Ovary (tissue), 9 donors: ENCODE measurements around the gene GALNT16. TPM values are rescaled to one million over a fixed set of nuclear protein-coding genes. Genes with fewer than 3 reads are reported as not detected.

Source experiments
- DNase-seq, 5 donors: peaks; one replicate each; pipeline ENCODE4 v3.0.0-alpha.2; 2019 to 2020
- H3K27ac ChIP-seq, 2 donors: fragments of 200-600 bp; one replicate each; pipeline versions ENCODE4 v1.5.1 to v1.8.0; 2019 to 2022
- H3K27me3 ChIP-seq: fragments of 200-600 bp; one replicate; pipeline ENCODE4 v1.8.0; 2022
- H3K36me3 ChIP-seq: fragments of 200-600 bp; sonication (generic); one replicate; pipeline ENCODE4 v1.5.1; 2019
- H3K4me1 ChIP-seq: one replicate; pipeline ENCODE4 v1.8.1; 2013; ENCODE audit warnings: mild to moderate bottlenecking, moderate library complexity; ENCODE audit not compliant: insufficient read depth
- H3K4me3 ChIP-seq: fragments of 200-600 bp; sonication (generic); one replicate; pipeline ENCODE4 v1.5.1; 2017
- H3K9me3 ChIP-seq, 2 donors: fragments of 200-600 bp in 1 of 2; sonication (generic) in 1 of 2; one replicate each; pipeline versions ENCODE4 v1.5.1 to v1.8.1; 2013 to 2019; ENCODE audit warnings: mild to moderate bottlenecking in 1 of 2, moderate library complexity in 1 of 2
- EP300 ChIP-seq: sonication (generic); formaldehyde crosslinking; IDR thresholded peaks from one replicate; pipeline ENCODE4 v1.6.1; 2017; ENCODE audit warnings: antibody characterized with exemption
- POLR2A ChIP-seq: fragments of 450-650 bp; IDR thresholded peaks from one replicate; pipeline ENCODE4 v1.6.1; 2017; ENCODE audit warnings: antibody characterized with exemption, mild to moderate bottlenecking, moderate library complexity
- WGBS, 3 donors: extraction: QIAGEN DNeasy Blood & Tissue Kit in 1 of 3; methylation state at CpG; one replicate each; pipeline versions ENCODE4 v1.1.5 to v1.1.7; 2013 to 2017; 5-methylcytosine and 5-hydroxymethylcytosine counted together
- intact Hi-C, 4 donors: fragments of 100-400 bp; cut with DNase I; formaldehyde crosslinking; loops; one replicate each; pipeline versions ENCODE4 v1.11.0 to v1.15.1; 2022 to 2023
- polyA plus RNA-seq, 2 donors: library from polyadenylated mRNA; stranded (reverse); fragments of 200-250 nt in 1 of 2; fragments of 350-450 nt in 1 of 2; fragmentation: Illumina TruSeq in 1 of 2; extraction: RNeasy Lipid Tissue Mini Kit (QIAGEN cat#74804) in 1 of 2; gene quantifications; one replicate each; pipeline ENCODE4 v1.2.3, GENCODE V29; 2013 to 2014
- total RNA-seq, 7 donors: library from RNA; depleted of rRNA in 2 of 7; stranded (reverse); fragments of >200 nt in 2 of 7; fragmentation: NEBNext Ultra II Directional in 3 of 7; extraction: Animal tissue kit (Norgen Biotek cat#: 25700) in 3 of 7; gene quantifications; one replicate each; pipeline versions ENCODE4 v1.1.0 to v1.2.4, GENCODE V29; 2016 to 2023
- TF ChIP-seq, protein P1 (sequence below), 3 donors: fragments of 450-650 bp in 2 of 3; fragments of 200-600 bp in 1 of 3; IDR thresholded peaks; one replicate each; pipeline versions ENCODE4 v1.5.1 to v1.8.0; 2016 to 2022; ENCODE audit warnings: antibody characterized with exemption in 3 of 3, mild to moderate bottlenecking in 1 of 3
- donor health status: DM: no; HTN: no; CAD: no; lungs with moderate emphysema.
- donor health status: DM: no; HTN: no; CAD: no.
- donor health status: Bipolar disorder and iron deficiency.
- donor health status: DM: yes; HTN: yes; CAD: no.
- donor health status: DM: no; HTN: no; CAD: no.
- donor health status: DM: yes; HTN: yes; CAD: no.

Gene GALNT16
- total and polyA plus RNA-seq, 9 donors: 0.36 to 5.3 (median 2.0) TPM

- Histone ChIP-seq H3K9me3 (no peaks in the 10 kb centered on the region), H3K27me3 (no peaks in the 10 kb centered on the region), H3K4me1 (no peaks in the 10 kb centered on the region), H3K4me3 (no peak overlapping the region), H3K27ac (no peak overlapping the region), H3K36me3 (no peaks in the 10 kb centered on the region)
- intact Hi-C loops: loop anchor here in 1 of 4 donors (10.0 kb wide), 1 partner anchor 106 kb away; no protein-coding TSS in a partner anchor
- TF ChIP-seq EP300 (no peak), POLR2A (no peak)
- TF ChIP-seq, protein P1, sequence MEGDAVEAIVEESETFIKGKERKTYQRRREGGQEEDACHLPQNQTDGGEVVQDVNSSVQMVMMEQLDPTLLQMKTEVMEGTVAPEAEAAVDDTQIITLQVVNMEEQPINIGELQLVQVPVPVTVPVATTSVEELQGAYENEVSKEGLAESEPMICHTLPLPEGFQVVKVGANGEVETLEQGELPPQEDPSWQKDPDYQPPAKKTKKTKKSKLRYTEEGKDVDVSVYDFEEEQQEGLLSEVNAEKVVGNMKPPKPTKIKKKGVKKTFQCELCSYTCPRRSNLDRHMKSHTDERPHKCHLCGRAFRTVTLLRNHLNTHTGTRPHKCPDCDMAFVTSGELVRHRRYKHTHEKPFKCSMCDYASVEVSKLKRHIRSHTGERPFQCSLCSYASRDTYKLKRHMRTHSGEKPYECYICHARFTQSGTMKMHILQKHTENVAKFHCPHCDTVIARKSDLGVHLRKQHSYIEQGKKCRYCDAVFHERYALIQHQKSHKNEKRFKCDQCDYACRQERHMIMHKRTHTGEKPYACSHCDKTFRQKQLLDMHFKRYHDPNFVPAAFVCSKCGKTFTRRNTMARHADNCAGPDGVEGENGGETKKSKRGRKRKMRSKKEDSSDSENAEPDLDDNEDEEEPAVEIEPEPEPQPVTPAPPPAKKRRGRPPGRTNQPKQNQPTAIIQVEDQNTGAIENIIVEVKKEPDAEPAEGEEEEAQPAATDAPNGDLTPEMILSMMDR (IDR thresholded peaks at IDR 0.05): no peak
- WGBS, 3 donors: 83 to 88% (median 87%) methylated on average over 5 of the region's 5 CpGs
- no peak for DNase-seq
Observed at GRCh38 chr14:69350892-69351291, 90.9 kb downstream of the GALNT16 start.

DNA sequence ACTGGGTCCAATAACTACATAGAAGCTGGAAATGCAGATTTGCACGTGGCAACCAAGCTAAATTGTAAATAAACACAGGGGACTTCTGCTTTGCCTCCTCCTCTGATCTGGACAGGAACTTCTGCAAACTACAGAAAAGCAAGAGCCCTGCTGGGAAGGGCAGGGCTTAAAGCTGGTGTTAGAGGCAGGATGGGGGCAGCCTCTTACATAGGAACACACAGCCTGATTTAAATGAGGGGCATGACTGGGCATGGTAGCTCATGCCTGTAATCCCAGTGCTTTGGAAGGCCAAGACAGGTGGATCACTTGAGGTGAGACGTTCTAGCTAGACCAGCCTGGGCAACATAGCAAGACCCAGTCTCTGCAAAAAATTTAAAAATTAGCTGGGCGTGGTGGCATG, 91.4 kb downstream of the GALNT16 start:
- DNase-seq: no peak
- TF ChIP-seq POLR2A: no peak
- TF ChIP-seq EP300: no peak
- TF ChIP-seq, protein P1 (IDR thresholded peaks at IDR 0.05): no peak
- WGBS, 3 donors: 75 to 78% (median 77%) methylated on average over 3 of the region's 3 CpGs
- Histone ChIP-seq H3K27me3 (no peaks in the 10 kb centered on the region), H3K9me3 (no peaks in the 10 kb centered on the region), H3K4me1 (no peaks in the 10 kb centered on the region), H3K4me3 (no peak overlapping the region), H3K36me3 (no peaks in the 10 kb centered on the region), H3K27ac (no peak overlapping the region)
- intact Hi-C loops: loop anchor here in 1 of 4 donors (10.0 kb wide), 1 partner anchor 107 kb away; no protein-coding TSS in a partner anchor

DNA sequence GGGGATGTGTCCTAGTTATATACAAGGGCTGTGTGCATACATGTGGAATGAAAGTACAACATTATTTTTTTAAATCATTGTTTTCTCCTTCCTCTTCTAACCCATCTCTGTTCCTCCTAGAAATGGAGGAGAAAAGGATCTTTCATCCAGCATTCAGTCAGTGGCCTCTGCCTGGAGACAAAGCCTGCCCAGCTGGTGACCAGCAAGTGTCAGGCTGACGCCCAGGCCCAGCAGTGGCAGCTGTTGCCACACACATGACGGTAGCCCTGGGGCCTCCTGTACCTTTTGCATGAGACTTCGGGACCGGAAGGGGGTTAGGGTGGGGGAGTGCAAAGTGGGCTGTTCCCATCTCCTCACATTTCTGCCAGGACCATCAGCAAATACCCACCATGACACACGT, 92.0 kb downstream of the GALNT16 start:
- Histone ChIP-seq H3K4me3 (no peak overlapping the region), H3K27me3 (no peaks in the 10 kb centered on the region), H3K9me3 (no peaks in the 10 kb centered on the region), H3K27ac (no peak overlapping the region), H3K4me1 (no peaks in the 10 kb centered on the region), H3K36me3 (no peaks in the 10 kb centered on the region)
- WGBS, 3 donors: 76 to 85% (median 79%) methylated on average over 5 of the region's 5 CpGs
- intact Hi-C loops: loop anchor here in 1 of 4 donors (10.0 kb wide), 1 partner anchor 107 kb away; no protein-coding TSS in a partner anchor
- DNase-seq: no peak
- TF ChIP-seq EP300 (no peak), POLR2A (no peak)
- TF ChIP-seq, protein P1 (IDR thresholded peaks at IDR 0.05): no peak

GRCh38 chr14:69353168-69353567, 93.2 kb downstream of the GALNT16 start:
- intact Hi-C loops: loop anchor here in 1 of 4 donors (10.0 kb wide), 1 partner anchor 108 kb away; no protein-coding TSS in a partner anchor
- no peak for DNase-seq
- 85 to 92% (median 86%) methylated on average over 3 of the region's 3 CpGs for WGBS, 3 donors
- TF ChIP-seq POLR2A (no peak), EP300 (no peak)
- TF ChIP-seq, protein P1 (IDR thresholded peaks at IDR 0.05): no peak
- Histone ChIP-seq H3K4me1 (no peaks in the 10 kb centered on the region), H3K9me3 (no peaks in the 10 kb centered on the region), H3K4me3 (no peak overlapping the region), H3K27ac (no peak overlapping the region), H3K27me3 (no peaks in the 10 kb centered on the region), H3K36me3 (no peaks in the 10 kb centered on the region)
